HL-60/S4 (cell line): ENCODE data around the gene ZNF530.

Source experiments
- in situ Hi-C: fragments of 300-500 bp; cut with MboI; formaldehyde crosslinking; loops from 2 replicates; pipeline ENCODE4 v1.14.3; 2022; ENCODE audit warnings: low sequenced_read_pairs

The ZNF530 gene

GRCh38 chr19:57613941-57614743 lies 14.5 kb downstream of the ZNF530 start, which contains the start of gene ZNF134:
Gene ZNF134, plus strand, starts transcription at chr19:57614242. Its CDS starts 5,227 bp downstream, at chr19:57619469.
- in situ Hi-C loops, result no loop called here

GRCh38 chr19:57615346-57615745 lies 15.7 kb downstream of the ZNF530 start:
- in situ Hi-C loops, result no loop called here

GRCh38 chr19:57620673-57621348 lies 21.1 kb downstream of the ZNF530 start:
- in situ Hi-C loops, result no loop called here

DNA sequence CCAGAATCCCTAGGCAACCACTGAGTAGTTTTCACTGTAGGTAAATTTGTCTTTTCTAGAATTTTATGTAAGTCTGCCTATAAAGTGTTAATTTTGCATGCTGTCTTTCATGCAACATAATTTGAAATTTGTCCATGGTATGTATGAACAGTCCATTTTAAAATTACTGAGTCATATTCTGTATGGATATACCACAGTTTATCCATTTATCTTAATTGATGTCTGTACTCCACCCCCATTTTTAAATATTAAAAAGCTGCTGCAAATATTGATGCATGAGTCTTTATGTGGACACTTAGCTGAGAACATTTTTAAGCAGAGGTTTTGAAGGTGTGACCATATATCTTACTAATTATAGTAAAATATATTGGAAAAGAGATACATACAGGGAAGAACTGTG lies 23.4 kb downstream of the ZNF530 start:
- in situ Hi-C loops, result no loop called here

- in situ Hi-C loops, result no loop called here
Observed at GRCh38 chr19:57632987-57633831, 33.5 kb downstream of the ZNF530 start, which contains the start of gene ZNF211. Gene ZNF211, plus strand, starts transcription at chr19:57633168. Its CDS starts 179 bp downstream, at chr19:57633347.

DNA sequence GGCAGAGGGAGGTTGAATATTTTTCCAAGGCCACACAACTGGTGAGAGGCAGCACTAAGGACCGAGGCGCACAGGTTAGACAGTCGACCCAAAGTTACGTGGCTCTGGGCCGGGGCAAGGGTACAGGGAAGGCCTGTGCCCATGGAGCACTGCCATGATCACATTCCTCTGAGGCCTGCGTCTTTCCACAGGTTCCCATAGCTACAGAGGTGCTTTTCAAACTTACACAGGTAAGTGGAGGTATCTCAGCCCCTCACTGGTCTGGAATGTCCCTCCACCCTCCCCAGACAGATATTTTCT lies 34.1 kb downstream of the ZNF530 start:
- in situ Hi-C loops, result no loop called here

- in situ Hi-C loops, result no loop called here
Observed at GRCh38 chr19:57637379-57637778, 37.7 kb downstream of the ZNF530 start.

- in situ Hi-C loops, result no loop called here
Observed at GRCh38 chr19:57641715-57642234, 42.1 kb downstream of the ZNF530 start.

GRCh38 chr19:57642396-57643046 lies 42.8 kb downstream of the ZNF530 start:
- in situ Hi-C loops, result no loop called here

DNA sequence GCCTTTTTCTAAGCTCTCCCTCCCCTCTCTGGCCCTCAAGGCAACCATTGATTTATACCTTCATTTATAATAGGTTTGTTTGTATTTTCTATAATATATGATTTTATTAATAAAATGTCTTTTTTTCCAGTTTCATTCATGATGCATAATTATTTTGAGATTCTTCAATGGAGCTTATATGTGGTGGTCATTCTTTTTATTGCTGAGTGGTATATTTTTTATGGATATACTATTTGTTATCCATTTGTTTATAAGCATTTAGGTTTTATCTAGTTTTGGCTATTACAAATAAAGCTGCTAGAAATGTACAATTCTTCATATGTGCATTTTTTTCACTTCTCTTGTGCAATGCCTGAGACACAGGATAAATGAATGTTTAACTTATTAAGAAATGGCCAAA lies 44.0 kb downstream of the ZNF530 start:
- in situ Hi-C loops, result no loop called here

- in situ Hi-C loops, result no loop called here
Observed at GRCh38 chr19:57648331-57649003, 48.8 kb downstream of the ZNF530 start.

- in situ Hi-C loops, result no loop called here
Observed at GRCh38 chr19:57651654-57651996, 51.9 kb downstream of the ZNF530 start.

GRCh38 chr19:57653689-57654088 lies 54.0 kb downstream of the ZNF530 start:
- in situ Hi-C loops, result no loop called here

GRCh38 chr19:57655443-57655842 lies 55.8 kb downstream of the ZNF530 start:
- in situ Hi-C loops, result no loop called here

DNA sequence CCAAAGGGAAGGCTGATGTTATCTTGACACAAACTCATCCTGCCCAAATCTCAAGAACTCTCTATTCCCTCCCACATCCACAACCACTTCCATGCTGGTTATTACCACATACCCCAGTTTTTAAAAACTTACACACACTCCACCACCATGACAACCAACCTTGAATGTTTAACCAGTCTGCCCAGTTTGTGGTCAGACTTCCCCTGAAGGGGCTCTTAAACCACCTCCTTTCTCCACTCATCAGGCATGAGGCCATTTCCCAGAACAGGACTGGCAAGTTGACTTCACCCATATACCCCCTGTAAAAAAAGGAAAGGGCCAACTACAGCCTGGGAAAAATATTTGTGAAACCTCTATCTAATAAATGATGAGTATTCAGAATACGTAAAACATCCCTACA lies 56.7 kb downstream of the ZNF530 start:
- in situ Hi-C loops, result no loop called here
